HepG2 (cell line): ENCODE results near the gene SPACDR. TPM values are rescaled to one million over a fixed set of nuclear protein-coding genes. Genes with fewer than 3 reads are reported as not detected.

Experiments
- ARNT2 ChIP-seq: sonication (generic); formaldehyde crosslinking; IDR thresholded peaks from 2 replicates; pipeline ENCODE4 v1.8.0; 2022; ENCODE audit warnings: mild to moderate bottlenecking, low read depth, missing genetic modification reagents, moderate library complexity
- BHLHE40 ChIP-seq: IDR thresholded peaks from 2 replicates; pipeline ENCODE4 v1.6.1; 2011; ENCODE audit warnings: low read length, improper control_type of control experiment
- GLI4 ChIP-seq: sonication (generic); formaldehyde crosslinking; IDR thresholded peaks from 2 replicates; pipeline ENCODE4 v1.5.1; 2020; ENCODE audit warnings: missing genetic modification reagents, mild to moderate bottlenecking, moderate library complexity, borderline replicate concordance
- KAT8 ChIP-seq: IDR thresholded peaks from 2 replicates; pipeline ENCODE4 v1.6.1; 2016; ENCODE audit warnings: missing genetic modification reagents, missing compliant biosample characterization
- KLF15 ChIP-seq: sonication (generic); formaldehyde crosslinking; IDR thresholded peaks from 2 replicates; pipeline ENCODE4 v1.8.1; 2023; ENCODE audit warnings: borderline replicate concordance, mild to moderate bottlenecking, inconsistent platforms, missing genetic modification reagents, mixed read lengths
- KLF6 ChIP-seq: IDR thresholded peaks from 2 replicates; pipeline ENCODE4 v1.8.0; 2016; ENCODE audit warnings: missing biosample characterization, missing genetic modification reagents
- MBD4 ChIP-seq: IDR thresholded peaks from 2 replicates; pipeline ENCODE4 v1.6.1; 2012; ENCODE audit warnings: low read length, inconsistent platforms, borderline replicate concordance
- MEIS2 ChIP-seq: sonication (generic); formaldehyde crosslinking; IDR thresholded peaks from 2 replicates; pipeline ENCODE4 v1.9.0; 2021; ENCODE audit warnings: mild to moderate bottlenecking, missing genetic modification reagents
- MIER3 ChIP-seq: IDR thresholded peaks from 2 replicates; pipeline ENCODE4 v1.6.1; 2016; ENCODE audit warnings: missing compliant biosample characterization, borderline replicate concordance
- NCOR1 ChIP-seq: fragments of 200-600 bp; sonication (generic); IDR thresholded peaks from 2 replicates; pipeline ENCODE4 v1.7.0; 2017; ENCODE audit warnings: antibody characterized with exemption, low read length, borderline replicate concordance
- RFX1 ChIP-seq: fragments of 450-650 bp; IDR thresholded peaks from 2 replicates; pipeline ENCODE4 v1.6.1; 2017
- SMAD9 ChIP-seq: sonication (generic); formaldehyde crosslinking; IDR thresholded peaks from 2 replicates; pipeline ENCODE4 v1.5.1; 2020; ENCODE audit warnings: mild to moderate bottlenecking, missing genetic modification reagents
- SNRNP70 ChIP-seq: fragments of 200-400 bp; formaldehyde crosslinking; IDR thresholded peaks from 2 replicates; pipeline ENCODE4 v1.6.1; 2017; ENCODE audit warnings: mild to moderate bottlenecking, low read depth, low read length, moderate library complexity
- TAF1 ChIP-seq: sonication (generic); formaldehyde crosslinking; IDR thresholded peaks from 2 replicates; pipeline ENCODE4 v1.4.0; 2020; ENCODE audit warnings: missing genetic modification reagents
- TRIM24 ChIP-seq: sonication (generic); formaldehyde crosslinking; IDR thresholded peaks from 2 replicates; pipeline ENCODE4 v1.8.0; 2022; ENCODE audit warnings: mild to moderate bottlenecking, missing genetic modification reagents
- ZBTB3 ChIP-seq: sonication (generic); formaldehyde crosslinking; IDR thresholded peaks from 2 replicates; pipeline ENCODE4 v1.4.0; 2020; ENCODE audit warnings: low read depth, mild to moderate bottlenecking, moderate library complexity, missing genetic modification reagents, borderline replicate concordance
- ZBTB7A ChIP-seq: sonication (generic); formaldehyde crosslinking; IDR thresholded peaks from 2 replicates; pipeline ENCODE4 v1.8.0; 2022; ENCODE audit warnings: mild to moderate bottlenecking, missing genetic modification reagents
- ZMAT3 ChIP-seq: sonication (generic); formaldehyde crosslinking; conservative IDR thresholded peaks from 2 replicates; pipeline ENCODE4 v1.7.0; 2021; ENCODE audit warnings: missing genetic modification reagents
- ZNF20 ChIP-seq: sonication (generic); formaldehyde crosslinking; IDR thresholded peaks from 2 replicates; pipeline ENCODE4 v1.4.0; 2020; ENCODE audit warnings: mild to moderate bottlenecking, moderate library complexity, missing genetic modification reagents
- ZNF253 ChIP-seq: sonication (generic); formaldehyde crosslinking; IDR thresholded peaks from 2 replicates; pipeline ENCODE4 v1.8.0; 2022; ENCODE audit warnings: mild to moderate bottlenecking, missing genetic modification reagents, borderline replicate concordance
- ZNF33A ChIP-seq: sonication (generic); formaldehyde crosslinking; IDR thresholded peaks from 2 replicates; pipeline ENCODE4 v1.5.1; 2020; ENCODE audit warnings: missing genetic modification reagents, mild to moderate bottlenecking, moderate library complexity, borderline replicate concordance
- ZNF614 ChIP-seq: IDR thresholded peaks from 2 replicates; pipeline ENCODE4 v1.6.1; 2018; ENCODE audit warnings: missing biosample characterization, missing genetic modification reagents, inconsistent platforms, borderline replicate concordance
- ZNF879 ChIP-seq: sonication (generic); formaldehyde crosslinking; IDR thresholded peaks from 2 replicates; pipeline ENCODE4 v1.8.1; 2023; ENCODE audit warnings: missing genetic modification reagents
- polyA plus RNA-seq, 8 experiments: library from polyadenylated mRNA; depleted of rRNA in 3 of 8; stranded (reverse) in 7 of 8; unstranded in 1 of 8; fragments of >200 nt; fragmentation: Illumina TruSeq in 4 of 8; extraction: Trizol in 4 of 8; gene quantifications; 2 replicates each; pipeline versions ENCODE4 v1.2.1 to v1.2.3, GENCODE V29; 2011 to 2016; ENCODE audit warnings: low read depth in 4 of 8, missing spikeins in 1 of 8, mixed read lengths in 1 of 8; ENCODE audit not compliant: insufficient read depth in 1 of 8
- total RNA-seq, 5 experiments: library from RNA; depleted of rRNA; stranded (reverse); fragments of >200 nt; fragmentation: Illumina TruSeq; extraction: Trizol; gene quantifications; 2 replicates each; pipeline ENCODE4 v1.2.3, GENCODE V29; 2016; ENCODE audit warnings: low read depth in 1 of 5
- TF ChIP-seq, protein P1 (sequence below): sonication (generic); formaldehyde crosslinking; IDR thresholded peaks from 2 replicates; pipeline ENCODE4 v1.4.0; 2020; ENCODE audit warnings: missing genetic modification reagents, borderline replicate concordance
- TF ChIP-seq, protein P2 (sequence below): sonication (generic); formaldehyde crosslinking; IDR thresholded peaks from 2 replicates; pipeline ENCODE4 v1.4.0; 2020; ENCODE audit warnings: mild to moderate bottlenecking, low read depth, missing genetic modification reagents
- TF ChIP-seq, protein P3 (sequence below): sonication (generic); formaldehyde crosslinking; IDR thresholded peaks from 2 replicates; pipeline ENCODE4 v1.5.0; 2020; ENCODE audit warnings: mild to moderate bottlenecking, low read depth, missing genetic modification reagents, borderline replicate concordance
- TF ChIP-seq, protein P4 (sequence below): sonication (generic); formaldehyde crosslinking; IDR thresholded peaks from 2 replicates; pipeline ENCODE4 v1.4.0; 2020; ENCODE audit warnings: missing genetic modification reagents

Gene SPACDR
- total and polyA plus RNA-seq, 2 of the 13 experiments (the other 11 are each of a cell fraction or from before 2014, with no cell fraction given): 0.41 TPM; not detected in 1

DNA sequence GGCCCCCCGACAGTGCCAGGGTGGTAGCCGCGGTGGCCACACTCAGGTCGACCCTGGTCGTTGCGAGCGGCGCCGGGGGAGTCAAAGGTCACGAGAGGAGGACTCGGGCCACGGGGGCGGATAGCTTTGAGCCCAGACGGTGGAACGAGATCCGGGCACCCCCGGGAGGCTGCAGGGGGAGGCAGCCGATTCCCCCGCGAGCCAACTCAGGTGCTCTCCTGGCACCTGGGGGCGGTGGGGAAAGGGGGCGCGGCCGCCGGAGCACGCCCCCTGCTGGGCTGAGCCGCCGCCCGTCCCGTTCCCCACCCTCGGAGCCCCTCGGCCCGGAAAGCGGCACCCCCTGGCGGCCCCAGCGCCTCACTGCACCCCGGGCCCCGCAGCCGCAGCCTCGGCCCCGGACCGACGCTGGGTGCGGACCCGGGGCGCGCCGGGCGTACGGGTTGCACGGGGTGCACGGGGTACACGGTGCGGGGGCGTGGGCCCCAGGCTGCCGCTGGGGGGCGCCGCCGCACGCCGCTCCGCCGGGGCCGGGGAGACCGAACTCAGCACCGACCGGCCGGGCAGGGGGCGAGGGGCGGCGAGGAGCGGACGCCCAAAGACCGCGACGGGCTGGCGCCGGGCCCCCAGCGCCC lies 19.1 kb upstream of the SPACDR start (continued):
- TF ChIP-seq, protein P1, sequence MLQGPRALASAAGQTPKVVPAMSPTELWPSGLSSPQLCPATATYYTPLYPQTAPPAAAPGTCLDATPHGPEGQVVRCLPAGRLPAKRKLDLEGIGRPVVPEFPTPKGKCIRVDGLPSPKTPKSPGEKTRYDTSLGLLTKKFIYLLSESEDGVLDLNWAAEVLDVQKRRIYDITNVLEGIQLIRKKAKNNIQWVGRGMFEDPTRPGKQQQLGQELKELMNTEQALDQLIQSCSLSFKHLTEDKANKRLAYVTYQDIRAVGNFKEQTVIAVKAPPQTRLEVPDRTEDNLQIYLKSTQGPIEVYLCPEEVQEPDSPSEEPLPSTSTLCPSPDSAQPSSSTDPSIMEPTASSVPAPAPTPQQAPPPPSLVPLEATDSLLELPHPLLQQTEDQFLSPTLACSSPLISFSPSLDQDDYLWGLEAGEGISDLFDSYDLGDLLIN (CRISPR knock-in tag): no peak
- TF ChIP-seq MEIS2 (CRISPR knock-in tag): no peak
- TF ChIP-seq GLI4 (CRISPR knock-in tag): no peak
- TF ChIP-seq, protein P2, sequence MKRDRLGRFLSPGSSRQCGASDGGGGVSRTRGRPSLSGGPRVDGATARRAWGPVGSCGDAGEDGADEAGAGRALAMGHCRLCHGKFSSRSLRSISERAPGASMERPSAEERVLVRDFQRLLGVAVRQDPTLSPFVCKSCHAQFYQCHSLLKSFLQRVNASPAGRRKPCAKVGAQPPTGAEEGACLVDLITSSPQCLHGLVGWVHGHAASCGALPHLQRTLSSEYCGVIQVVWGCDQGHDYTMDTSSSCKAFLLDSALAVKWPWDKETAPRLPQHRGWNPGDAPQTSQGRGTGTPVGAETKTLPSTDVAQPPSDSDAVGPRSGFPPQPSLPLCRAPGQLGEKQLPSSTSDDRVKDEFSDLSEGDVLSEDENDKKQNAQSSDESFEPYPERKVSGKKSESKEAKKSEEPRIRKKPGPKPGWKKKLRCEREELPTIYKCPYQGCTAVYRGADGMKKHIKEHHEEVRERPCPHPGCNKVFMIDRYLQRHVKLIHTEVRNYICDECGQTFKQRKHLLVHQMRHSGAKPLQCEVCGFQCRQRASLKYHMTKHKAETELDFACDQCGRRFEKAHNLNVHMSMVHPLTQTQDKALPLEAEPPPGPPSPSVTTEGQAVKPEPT (CRISPR knock-in tag): 0 out of 2 replicates have a peak, but pooled peaks have one; percentile 55
- TF ChIP-seq ZNF253 (CRISPR knock-in tag): no peak
- TF ChIP-seq, protein P3, sequence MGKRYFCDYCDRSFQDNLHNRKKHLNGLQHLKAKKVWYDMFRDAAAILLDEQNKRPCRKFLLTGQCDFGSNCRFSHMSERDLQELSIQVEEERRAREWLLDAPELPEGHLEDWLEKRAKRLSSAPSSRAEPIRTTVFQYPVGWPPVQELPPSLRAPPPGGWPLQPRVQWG: no peak
- TF ChIP-seq RFX1: no peak
- TF ChIP-seq MIER3: no peak
- no peak for TF ChIP-seq TAF1
- TF ChIP-seq ZBTB3 (CRISPR knock-in tag): 0 out of 2 replicates have a peak, but pooled peaks have one; percentile 48
- no peak for TF ChIP-seq ZNF20
- no peak for TF ChIP-seq ZNF879
- TF ChIP-seq ZNF33A: no peak
- no peak for TF ChIP-seq SMAD9 (CRISPR knock-in tag)
- no peak for TF ChIP-seq SNRNP70
- TF ChIP-seq TRIM24 (CRISPR knock-in tag): no peak
- TF ChIP-seq MBD4: no peak
- no peak for TF ChIP-seq ZMAT3
- TF ChIP-seq, protein P4, sequence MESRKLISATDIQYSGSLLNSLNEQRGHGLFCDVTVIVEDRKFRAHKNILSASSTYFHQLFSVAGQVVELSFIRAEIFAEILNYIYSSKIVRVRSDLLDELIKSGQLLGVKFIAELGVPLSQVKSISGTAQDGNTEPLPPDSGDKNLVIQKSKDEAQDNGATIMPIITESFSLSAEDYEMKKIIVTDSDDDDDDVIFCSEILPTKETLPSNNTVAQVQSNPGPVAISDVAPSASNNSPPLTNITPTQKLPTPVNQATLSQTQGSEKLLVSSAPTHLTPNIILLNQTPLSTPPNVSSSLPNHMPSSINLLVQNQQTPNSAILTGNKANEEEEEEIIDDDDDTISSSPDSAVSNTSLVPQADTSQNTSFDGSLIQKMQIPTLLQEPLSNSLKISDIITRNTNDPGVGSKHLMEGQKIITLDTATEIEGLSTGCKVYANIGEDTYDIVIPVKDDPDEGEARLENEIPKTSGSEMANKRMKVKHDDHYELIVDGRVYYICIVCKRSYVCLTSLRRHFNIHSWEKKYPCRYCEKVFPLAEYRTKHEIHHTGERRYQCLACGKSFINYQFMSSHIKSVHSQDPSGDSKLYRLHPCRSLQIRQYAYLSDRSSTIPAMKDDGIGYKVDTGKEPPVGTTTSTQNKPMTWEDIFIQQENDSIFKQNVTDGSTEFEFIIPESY: no peak; the same call in 1 of the 2 replicates
- TF ChIP-seq NCOR1: no peak
- no peak for TF ChIP-seq ZNF614
- no peak for TF ChIP-seq KLF6
- 0 out of 2 replicates have a peak, but pooled peaks have one; percentile 57 for TF ChIP-seq ARNT2
- TF ChIP-seq ZBTB7A (CRISPR knock-in tag): no peak
- TF ChIP-seq KAT8 (CRISPR knock-in tag): no peak
- TF ChIP-seq KLF15 (CRISPR knock-in tag): no peak
- no peak; the same call in 1 of the 2 replicates for TF ChIP-seq BHLHE40
